Measurements from ENCODE around the gene NKX2-1.
"Not testable (repeated sequence)": the region's sequence is repeated elsewhere in the genome, so short reads cannot be mapped to it uniquely, and the experiment has no call there.

Gene NKX2-1

DNA sequence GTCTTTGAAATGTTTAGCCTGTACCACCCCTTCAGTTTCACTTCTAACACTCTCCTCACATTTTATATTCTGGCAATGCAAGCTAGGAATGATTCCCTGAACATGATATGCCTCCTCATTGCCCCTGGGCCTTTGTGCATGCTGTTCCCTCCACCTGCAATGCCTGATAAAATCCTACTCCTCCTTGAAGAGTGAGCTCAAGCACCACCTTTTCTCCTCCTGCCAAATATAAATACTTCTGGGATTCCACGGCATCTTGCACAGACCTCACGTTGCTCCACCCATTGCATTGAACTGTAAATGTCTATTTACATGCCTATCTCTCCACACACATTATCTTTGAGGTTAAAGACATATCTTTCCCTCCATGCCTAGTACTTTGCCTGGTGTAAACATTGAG, 21.1 kb downstream of the NKX2-1 start:
- Histone ChIP-seq H3K27me3 (replicated peaks; ENCODE audit: control insufficient read depth, insufficient read depth, low read length) (peaks cover 48% of the 10 kb centered on the region), H3K4me3 (ENCODE audit: low read length) (no peak overlapping the region), H3K4me1 (ENCODE audit: control insufficient read depth, insufficient read depth, low read length) (no peaks in the 10 kb centered on the region), H3K9ac (ENCODE audit: low read length) (no peak overlapping the region), H3K9me3 (ENCODE audit: control insufficient read depth, low read length) (peaks cover 2% of the 10 kb centered on the region), H3K36me3 (ENCODE audit: control insufficient read depth, insufficient read depth, low read length, severe bottlenecking) (no peaks in the 10 kb centered on the region)
- no peak for DNase-seq (ENCODE audit: low read depth)

DNA sequence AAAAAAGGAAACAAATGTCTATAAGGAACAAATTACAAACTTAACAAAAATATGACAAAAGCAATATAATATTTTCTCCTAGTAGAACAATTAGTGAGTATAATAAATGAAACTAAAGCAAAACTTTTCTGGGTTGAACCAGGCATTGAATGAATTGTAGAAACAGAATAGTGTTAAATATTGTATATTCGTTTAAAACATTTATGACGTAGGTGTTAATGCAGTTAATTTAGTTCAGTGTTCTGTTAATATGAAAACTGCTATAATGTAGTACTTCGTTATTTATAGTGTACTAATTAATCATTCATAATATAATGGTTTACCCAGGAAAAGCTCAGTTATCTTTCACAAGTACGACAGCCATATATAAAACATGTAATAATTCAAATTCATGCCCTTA, 23.7 kb downstream of the NKX2-1 start:
- DNase-seq (ENCODE audit: low read depth), result no peak
- no peaks in the 10 kb centered on the region for H3K4me1 ChIP-seq (ENCODE audit: control insufficient read depth, insufficient read depth, low read length)
- H3K4me3 ChIP-seq (ENCODE audit: low read length), result no peak overlapping the region
- peaks cover 2% of the 10 kb centered on the region for H3K9me3 ChIP-seq (ENCODE audit: control insufficient read depth, low read length)
- H3K36me3 ChIP-seq (ENCODE audit: control insufficient read depth, insufficient read depth, low read length, severe bottlenecking), result no peaks in the 10 kb centered on the region
- H3K27me3 ChIP-seq (replicated peaks; ENCODE audit: control insufficient read depth, insufficient read depth, low read length), result peaks cover 36% of the 10 kb centered on the region
- no peak overlapping the region for H3K9ac ChIP-seq (ENCODE audit: low read length)

GRCh38 chr14:36495666-36496065, 24.4 kb downstream of the NKX2-1 start:
- no peak for DNase-seq (ENCODE audit: low read depth)
- peaks cover 36% of the 10 kb centered on the region for H3K27me3 ChIP-seq (replicated peaks; ENCODE audit: control insufficient read depth, insufficient read depth, low read length)
- H3K4me3 ChIP-seq (ENCODE audit: low read length), result no peak overlapping the region
- no peaks in the 10 kb centered on the region for H3K4me1 ChIP-seq (ENCODE audit: control insufficient read depth, insufficient read depth, low read length)
- H3K9ac ChIP-seq (ENCODE audit: low read length), result no peak overlapping the region
- H3K36me3 ChIP-seq (ENCODE audit: control insufficient read depth, insufficient read depth, low read length, severe bottlenecking), result no peaks in the 10 kb centered on the region
- H3K9me3 ChIP-seq (ENCODE audit: control insufficient read depth, low read length), result peaks cover 2% of the 10 kb centered on the region

DNA sequence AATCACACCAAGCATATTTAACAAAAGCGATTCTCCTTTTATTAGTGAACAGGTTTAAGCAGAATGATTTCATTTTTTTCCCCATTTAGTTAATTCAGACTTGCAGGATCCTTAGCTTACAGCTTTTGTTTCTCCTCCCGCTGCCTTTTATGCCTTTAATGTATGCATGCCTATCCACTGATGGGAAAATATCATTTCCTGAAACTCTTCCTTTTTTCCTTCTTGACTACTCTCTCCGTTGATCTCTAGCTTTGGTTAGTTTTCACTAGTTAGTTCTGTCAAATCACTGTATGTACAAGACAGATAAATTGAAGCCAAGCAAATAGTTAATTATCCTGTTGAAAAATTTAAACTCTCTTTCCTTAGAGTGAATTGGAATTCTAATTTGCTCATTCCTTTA, 26.3 kb downstream of the NKX2-1 start:
- Histone ChIP-seq H3K4me1 (ENCODE audit: control insufficient read depth, insufficient read depth, low read length) (no peaks in the 10 kb centered on the region), H3K9me3 (ENCODE audit: control insufficient read depth, low read length) (peaks cover 2% of the 10 kb centered on the region), H3K4me3 (ENCODE audit: low read length) (no peak overlapping the region), H3K27me3 (replicated peaks; ENCODE audit: control insufficient read depth, insufficient read depth, low read length) (peaks cover 36% of the 10 kb centered on the region), H3K36me3 (ENCODE audit: control insufficient read depth, insufficient read depth, low read length, severe bottlenecking) (no peaks in the 10 kb centered on the region), H3K9ac (ENCODE audit: low read length) (no peak overlapping the region)
- DNase-seq (ENCODE audit: low read depth), result no peak

DNA sequence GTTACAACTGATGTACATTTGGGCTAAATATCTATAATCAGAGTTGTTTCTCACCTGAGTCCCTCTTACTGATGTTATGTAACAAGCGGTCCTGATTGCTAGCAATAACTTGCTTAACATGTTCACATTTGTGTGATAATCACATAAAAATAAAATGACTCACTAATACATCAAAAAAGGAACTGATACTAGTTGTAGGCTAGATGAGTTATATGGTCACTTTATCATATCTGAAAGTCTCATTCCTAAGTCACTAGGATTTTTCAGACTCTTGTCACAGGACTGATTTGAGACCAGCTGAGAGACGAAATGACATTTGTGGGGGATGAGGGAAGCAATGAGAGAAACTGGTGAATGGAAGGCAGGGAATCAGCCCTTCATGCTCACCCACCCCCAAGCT, 34.3 kb downstream of the NKX2-1 start:
- no peaks in the 10 kb centered on the region for H3K36me3 ChIP-seq (ENCODE audit: control insufficient read depth, insufficient read depth, low read length, severe bottlenecking)
- no peak overlapping the region for H3K4me3 ChIP-seq (ENCODE audit: low read length)
- no peaks in the 10 kb centered on the region for H3K9me3 ChIP-seq (ENCODE audit: control insufficient read depth, low read length)
- DNase-seq (ENCODE audit: low read depth), result no peak
- peaks cover 6% of the 10 kb centered on the region for H3K27me3 ChIP-seq (replicated peaks; ENCODE audit: control insufficient read depth, insufficient read depth, low read length)
- H3K9ac ChIP-seq (ENCODE audit: low read length), result no peak overlapping the region
- H3K4me1 ChIP-seq (ENCODE audit: control insufficient read depth, insufficient read depth, low read length), result no peaks in the 10 kb centered on the region

DNA sequence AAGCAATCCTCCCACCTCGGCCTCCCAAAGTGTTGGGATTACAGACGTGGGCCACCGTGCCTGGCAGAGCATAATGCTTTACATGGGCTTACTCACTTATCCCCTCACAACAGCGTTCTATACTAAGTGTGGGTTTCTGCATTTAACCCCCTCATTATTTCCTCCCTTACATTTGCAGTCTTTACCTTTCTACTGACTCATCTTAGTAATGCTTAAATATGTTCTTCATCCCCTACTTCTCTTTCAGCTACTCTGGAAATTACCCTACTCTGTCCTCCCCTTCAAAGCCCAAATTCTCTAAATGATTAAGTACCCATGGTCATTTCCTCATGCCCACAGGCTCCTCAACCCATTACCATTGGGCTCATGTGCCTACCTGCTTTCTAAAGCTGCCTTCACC, 40.7 kb downstream of the NKX2-1 start:
- no peak for DNase-seq (ENCODE audit: low read depth)
- Histone ChIP-seq H3K9ac (ENCODE audit: low read length) (no peak overlapping the region), H3K36me3 (ENCODE audit: control insufficient read depth, insufficient read depth, low read length, severe bottlenecking) (no peaks in the 10 kb centered on the region), H3K27me3 (replicated peaks; ENCODE audit: control insufficient read depth, insufficient read depth, low read length) (peaks cover 9% of the 10 kb centered on the region), H3K9me3 (ENCODE audit: control insufficient read depth, low read length) (no peaks in the 10 kb centered on the region), H3K4me3 (ENCODE audit: low read length) (no peak overlapping the region), H3K4me1 (ENCODE audit: control insufficient read depth, insufficient read depth, low read length) (no peaks in the 10 kb centered on the region)

DNA sequence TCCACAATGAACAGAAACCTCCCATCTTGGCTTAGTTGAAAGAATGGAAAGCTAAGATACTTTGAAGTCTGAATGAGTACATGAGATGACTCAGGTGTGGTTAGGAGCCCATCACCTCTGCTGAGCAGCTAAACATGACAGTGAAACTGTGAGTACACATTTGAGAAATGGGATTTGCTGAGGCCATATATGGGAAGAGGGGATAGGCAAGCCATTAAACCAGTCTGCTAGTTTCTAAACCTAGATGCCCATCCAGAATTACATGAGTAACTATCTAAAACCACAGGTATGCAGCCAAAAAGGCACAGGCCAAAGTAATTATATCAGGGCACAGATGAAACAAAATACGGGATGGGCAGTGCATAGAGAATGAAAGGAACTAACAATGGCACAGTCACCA, 41.2 kb downstream of the NKX2-1 start:
- Histone ChIP-seq H3K36me3 (ENCODE audit: control insufficient read depth, insufficient read depth, low read length, severe bottlenecking) (no peaks in the 10 kb centered on the region), H3K9ac (ENCODE audit: low read length) (no peak overlapping the region), H3K27me3 (replicated peaks; ENCODE audit: control insufficient read depth, insufficient read depth, low read length) (peaks cover 9% of the 10 kb centered on the region), H3K4me3 (ENCODE audit: low read length) (no peak overlapping the region), H3K9me3 (ENCODE audit: control insufficient read depth, low read length) (no peaks in the 10 kb centered on the region), H3K4me1 (ENCODE audit: control insufficient read depth, insufficient read depth, low read length) (no peaks in the 10 kb centered on the region)
- DNase-seq (ENCODE audit: low read depth), result no peak

GRCh38 chr14:36477266-36477665, 42.8 kb downstream of the NKX2-1 start:
- no peaks in the 10 kb centered on the region for H3K36me3 ChIP-seq (ENCODE audit: control insufficient read depth, insufficient read depth, low read length, severe bottlenecking)
- H3K4me3 ChIP-seq (ENCODE audit: low read length), result no peak overlapping the region
- no peaks in the 10 kb centered on the region for H3K9me3 ChIP-seq (ENCODE audit: control insufficient read depth, low read length)
- H3K4me1 ChIP-seq (ENCODE audit: control insufficient read depth, insufficient read depth, low read length), result no peaks in the 10 kb centered on the region
- H3K27me3 ChIP-seq (replicated peaks; ENCODE audit: control insufficient read depth, insufficient read depth, low read length), result peaks cover 12% of the 10 kb centered on the region
- no peak for DNase-seq (ENCODE audit: low read depth)
- H3K9ac ChIP-seq (ENCODE audit: low read length), result no peak overlapping the region

GRCh38 chr14:36476061-36476460, 44.0 kb downstream of the NKX2-1 start:
- H3K4me1 ChIP-seq (ENCODE audit: control insufficient read depth, insufficient read depth, low read length); H3K4me3 ChIP-seq (ENCODE audit: low read length); H3K27me3 ChIP-seq (replicated peaks; ENCODE audit: control insufficient read depth, insufficient read depth, low read length); H3K36me3 ChIP-seq (ENCODE audit: control insufficient read depth, insufficient read depth, low read length, severe bottlenecking); DNase-seq (ENCODE audit: low read depth); H3K9ac ChIP-seq (ENCODE audit: low read length); H3K9me3 ChIP-seq (ENCODE audit: control insufficient read depth, low read length): not testable (repeated sequence)

DNA sequence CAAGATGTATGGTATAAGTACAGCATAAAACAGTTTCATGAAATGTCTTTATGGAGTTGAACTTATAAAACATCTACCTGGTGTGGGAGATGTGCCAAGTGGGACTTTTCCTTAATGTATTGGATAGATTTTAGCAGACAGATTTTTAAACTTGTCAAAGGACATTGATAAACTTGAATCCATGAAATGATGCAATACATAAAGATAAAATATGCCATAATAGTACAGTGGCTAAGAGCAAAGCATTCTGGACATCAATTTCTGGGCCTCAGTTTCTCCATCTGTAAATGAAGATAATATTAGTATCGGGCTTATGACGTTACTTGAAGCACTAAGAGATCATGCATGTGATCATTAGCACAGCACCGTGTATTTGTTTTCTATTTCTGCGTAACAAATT, 45.4 kb downstream of the NKX2-1 start:
- H3K9ac ChIP-seq (ENCODE audit: low read length), result no peak overlapping the region
- H3K27me3 ChIP-seq (replicated peaks; ENCODE audit: control insufficient read depth, insufficient read depth, low read length), result peaks cover 6% of the 10 kb centered on the region

GRCh38 chr14:36471431-36471830, 48.6 kb downstream of the NKX2-1 start:
- Histone ChIP-seq H3K36me3 (ENCODE audit: control insufficient read depth, insufficient read depth, low read length, severe bottlenecking) (no peaks in the 10 kb centered on the region), H3K4me1 (ENCODE audit: control insufficient read depth, insufficient read depth, low read length) (no peaks in the 10 kb centered on the region), H3K27me3 (replicated peaks; ENCODE audit: control insufficient read depth, insufficient read depth, low read length) (peaks cover 7% of the 10 kb centered on the region), H3K9me3 (ENCODE audit: control insufficient read depth, low read length) (no peaks in the 10 kb centered on the region), H3K4me3 (ENCODE audit: low read length) (no peak overlapping the region), H3K9ac (ENCODE audit: low read length) (no peak overlapping the region)
- DNase-seq (ENCODE audit: low read depth), result no peak

More for the DNA sequence above, 45.4 kb downstream of the NKX2-1 start:
- Histone ChIP-seq H3K4me1 (ENCODE audit: control insufficient read depth, insufficient read depth, low read length) (no peaks in the 10 kb centered on the region), H3K9me3 (ENCODE audit: control insufficient read depth, low read length) (no peaks in the 10 kb centered on the region), H3K36me3 (ENCODE audit: control insufficient read depth, insufficient read depth, low read length, severe bottlenecking) (no peaks in the 10 kb centered on the region), H3K4me3 (ENCODE audit: low read length) (no peak overlapping the region)
- DNase-seq (ENCODE audit: low read depth), result no peak

DNA sequence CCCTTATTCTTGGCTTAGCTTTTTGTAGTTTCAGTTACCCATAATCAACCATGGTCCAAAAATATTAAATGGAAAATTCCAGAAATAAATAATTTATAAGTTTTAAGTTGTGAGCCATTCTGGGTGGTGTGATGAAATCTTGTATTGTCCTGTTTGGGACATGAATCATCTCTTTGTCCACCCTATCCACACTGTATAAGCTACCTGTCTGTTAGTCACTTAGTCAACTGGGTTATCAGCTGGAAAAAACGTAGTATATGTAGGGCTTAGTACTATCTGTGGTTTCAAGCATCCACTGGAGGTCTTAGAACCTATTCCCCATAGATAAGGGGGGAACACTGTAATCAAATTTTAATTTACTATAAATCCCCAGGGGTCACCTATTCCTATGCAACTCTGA, 52.7 kb downstream of the NKX2-1 start:
- H3K9me3 ChIP-seq (ENCODE audit: control insufficient read depth, low read length), result peaks cover 4% of the 10 kb centered on the region
- H3K4me1 ChIP-seq (ENCODE audit: control insufficient read depth, insufficient read depth, low read length), result no peaks in the 10 kb centered on the region
- peaks cover 6% of the 10 kb centered on the region for H3K27me3 ChIP-seq (replicated peaks; ENCODE audit: control insufficient read depth, insufficient read depth, low read length)
- H3K9ac ChIP-seq (ENCODE audit: low read length), result no peak overlapping the region
- no peak overlapping the region for H3K4me3 ChIP-seq (ENCODE audit: low read length)
- H3K36me3 ChIP-seq (ENCODE audit: control insufficient read depth, insufficient read depth, low read length, severe bottlenecking), result no peaks in the 10 kb centered on the region
- DNase-seq (ENCODE audit: low read depth), result no peak
